Osteocyte (in vitro differentiated cells): ENCODE data around the gene CELF1. TPM values are rescaled to one million over a fixed set of nuclear protein-coding genes. Genes with fewer than 3 reads are reported as not detected.
A peak's percentile ranks its signal among the peaks of the same experiment; 100 is the strongest.

ENCODE experiments used
- DNase-seq: peaks from one replicate; pipeline ENCODE4 v3.0.0; 2021; ENCODE audit warnings: mixed read lengths; ENCODE audit not compliant: unreplicated experiment; ENCODE audit errors: extremely low spot score
- H3K27ac Mint-ChIP-seq: one replicate; pipeline ENCODE4 v1.8.0; 2021; ENCODE audit warnings: mild to moderate bottlenecking, mixed read lengths; ENCODE audit not compliant: unreplicated experiment
- H3K27me3 Mint-ChIP-seq: one replicate; pipeline ENCODE4 v1.8.0; 2021; ENCODE audit warnings: mixed read lengths; ENCODE audit not compliant: unreplicated experiment
- H3K36me3 Mint-ChIP-seq: one replicate; pipeline ENCODE4 v1.8.0; 2021; ENCODE audit warnings: mixed read lengths; ENCODE audit not compliant: unreplicated experiment
- H3K4me1 Mint-ChIP-seq: one replicate; pipeline ENCODE4 v1.8.0; 2021; ENCODE audit warnings: mixed read lengths; ENCODE audit not compliant: unreplicated experiment
- H3K4me3 Mint-ChIP-seq: one replicate; pipeline ENCODE4 v1.8.0; 2021; ENCODE audit warnings: mild to moderate bottlenecking, moderate library complexity, mixed read lengths; ENCODE audit not compliant: unreplicated experiment
- H3K9me3 Mint-ChIP-seq: one replicate; pipeline ENCODE4 v1.8.0; 2021; ENCODE audit warnings: mixed read lengths; ENCODE audit not compliant: unreplicated experiment
- CTCF ChIP-seq: fragments of 200-600 bp; sonication (generic); IDR thresholded peaks from 2 replicates; pipeline ENCODE4 v1.5.0; 2021; ENCODE audit warnings: antibody characterized with exemption, mild to moderate bottlenecking, moderate library complexity
- total RNA-seq: library from RNA; stranded (reverse); gene quantifications from 2 replicates; pipeline ENCODE4 v1.2.1, GENCODE V29; 2021

Gene CELF1
- total RNA-seq, 1 donor from 2014 or later, result 88.6 TPM

- no peak for DNase-seq
- Mint-ChIP-seq H3K36me3 (peaks cover 22% of the 10 kb centered on the region), H3K27ac (no peak overlapping the region), H3K27me3 (no peaks in the 10 kb centered on the region), H3K4me1 (peaks cover 37% of the 10 kb centered on the region), H3K9me3 (no peaks in the 10 kb centered on the region), H3K4me3 (no peak overlapping the region)
- no peak for TF ChIP-seq CTCF
Measured at GRCh38 chr11:47573321-47573720, 20.4 kb upstream of the CELF1 start.

- H3K4me1 Mint-ChIP-seq, result peaks cover 32% of the 10 kb centered on the region
- no peak overlapping the region for H3K4me3 Mint-ChIP-seq
- no peak for DNase-seq
- no peak for TF ChIP-seq CTCF
- H3K9me3 Mint-ChIP-seq, result no peaks in the 10 kb centered on the region
- peaks cover 22% of the 10 kb centered on the region for H3K36me3 Mint-ChIP-seq
- H3K27ac Mint-ChIP-seq, result no peak overlapping the region
- no peaks in the 10 kb centered on the region for H3K27me3 Mint-ChIP-seq
Measured at GRCh38 chr11:47572715-47573255, 19.9 kb upstream of the CELF1 start.

GRCh38 chr11:47571895-47572294, 19.0 kb upstream of the CELF1 start:
- peaks cover 20% of the 10 kb centered on the region for H3K36me3 Mint-ChIP-seq
- no peaks in the 10 kb centered on the region for H3K9me3 Mint-ChIP-seq
- TF ChIP-seq CTCF, result no peak
- peaks cover 24% of the 10 kb centered on the region for H3K4me1 Mint-ChIP-seq
- peak overlapping the region; percentile 27 for H3K27ac Mint-ChIP-seq
- no peaks in the 10 kb centered on the region for H3K27me3 Mint-ChIP-seq
- DNase-seq, result no peak
- no peak overlapping the region for H3K4me3 Mint-ChIP-seq

GRCh38 chr11:47571357-47571729, 18.4 kb upstream of the CELF1 start:
- DNase-seq, result no peak
- H3K27me3 Mint-ChIP-seq, result no peaks in the 10 kb centered on the region
- no peaks in the 10 kb centered on the region for H3K9me3 Mint-ChIP-seq
- H3K27ac Mint-ChIP-seq, result no peak overlapping the region
- H3K4me3 Mint-ChIP-seq, result no peak overlapping the region
- TF ChIP-seq CTCF, result no peak
- H3K4me1 Mint-ChIP-seq, result peaks cover 28% of the 10 kb centered on the region
- peaks cover 19% of the 10 kb centered on the region for H3K36me3 Mint-ChIP-seq

GRCh38 chr11:47570651-47571356, 17.9 kb upstream of the CELF1 start:
- H3K4me1 Mint-ChIP-seq, result peaks cover 33% of the 10 kb centered on the region
- H3K9me3 Mint-ChIP-seq, result no peaks in the 10 kb centered on the region
- H3K27me3 Mint-ChIP-seq, result no peaks in the 10 kb centered on the region
- DNase-seq, result no peak
- peaks cover 19% of the 10 kb centered on the region for H3K36me3 Mint-ChIP-seq
- H3K27ac Mint-ChIP-seq, result no peak overlapping the region
- TF ChIP-seq CTCF, result no peak
- H3K4me3 Mint-ChIP-seq, result no peak overlapping the region
